HCT116 (cell line): ENCODE results near the gene GM2A. TPM values are rescaled to one million over a fixed set of nuclear protein-coding genes. Genes with fewer than 3 reads are reported as not detected.

Experiments used
- ATAC-seq: fragments of 200-7000 bp; cut with Tn5 transposase; 2 replicates; pipeline ENCODE4 v1.9.1; 2020; ENCODE audit warnings: mild to moderate bottlenecking, moderate library complexity
- BruUV-seq: library from RNA; stranded (reverse); fragments of 400-500 nt; replicated peaks from 2 replicates; lab custom pipeline; 2021; lab: Mats Ljungman, UMichigan
- CTCF ChIA-PET: fragments of 300-600 bp; sonication (Branson Sonifier 250); formaldehyde crosslinking; loops from one replicate; lab custom pipeline; 2021; ENCODE audit warnings: antibody characterized with exemption; lab: Charles Lee
- POLR2A ChIA-PET: fragments of 300-600, 350-600 bp; sonication (Branson Sonifier 250); formaldehyde crosslinking; loops from one replicate; lab custom pipeline; 2021; ENCODE audit warnings: antibody characterized with exemption; lab: Charles Lee
- RAD21 ChIA-PET, 2 experiments: fragments of 300-600 bp; sonication (Branson Sonifier 250); formaldehyde crosslinking; loops; one replicate each; lab custom pipeline; 2023; ENCODE audit warnings: low total read pairs in 2 of 2; ENCODE audit not compliant: uncharacterized antibody in 2 of 2, unreplicated experiment in 2 of 2, low non-redundant PET in 1 of 2; lab: Charles Lee
- DNase-seq: peaks from one replicate; pipeline ENCODE4 v3.0.0-alpha.2; 2010; ENCODE audit warnings: low read depth, low spot score
- H2AFZ ChIP-seq: fragments of 200-600 bp; shearing (Covaris generic), sonication (generic); 2 replicates; pipeline ENCODE4 v1.6.1; 2017; ENCODE audit warnings: low read depth, mixed run types, mixed read lengths, antibody characterized with exemption, low read length; ENCODE audit not compliant: poor library complexity, severe bottlenecking
- H3K27ac ChIP-seq: 2 replicates; pipeline ENCODE4 v1.5.1; 2012; ENCODE audit warnings: low read depth, low read length
- H3K27me3 ChIP-seq: fragments of 200-600 bp; sonication (generic); 2 replicates; pipeline ENCODE4 v1.6.1; 2016; ENCODE audit warnings: mixed run types, low read length, mixed read lengths; ENCODE audit not compliant: insufficient read depth
- H3K36me3 ChIP-seq, 2 experiments: fragments of 200-500 bp in 1 of 2; fragments of 200-600 bp in 1 of 2; sonication (Bioruptor generic) in 1 of 2; sonication (generic) in 1 of 2; 2 replicates each; pipeline versions ENCODE4 v1.5.1 to v1.6.1; 2014 to 2016; ENCODE audit warnings: low read length in 2 of 2, inconsistent platforms in 1 of 2, mixed read lengths in 1 of 2, mixed run types in 1 of 2; ENCODE audit not compliant: insufficient read depth in 2 of 2, control insufficient read depth in 1 of 2
- H3K4me1 ChIP-seq, 2 experiments: fragments of 200-600 bp in 1 of 2; sonication (generic) in 1 of 2; 2 replicates each; pipeline versions ENCODE4 v1.5.1 to v1.6.1; 2012 to 2017; ENCODE audit warnings: low read length in 2 of 2, inconsistent platforms in 1 of 2, mild to moderate bottlenecking in 1 of 2, mixed read lengths in 1 of 2, mixed run types in 1 of 2, moderate library complexity in 1 of 2; ENCODE audit not compliant: insufficient read depth in 2 of 2, control insufficient read depth in 1 of 2
- H3K4me2 ChIP-seq: fragments of 200-600 bp; sonication (generic); 2 replicates; pipeline ENCODE4 v1.6.1; 2017; ENCODE audit warnings: mixed run types, low read length, mixed read lengths
- H3K4me3 ChIP-seq, 2 experiments: fragments of 200-600 bp in 1 of 2; sonication (generic) in 1 of 2; replicated peaks in 1 of 2; 2 replicates each; pipeline ENCODE4 v1.5.1; 2011 to 2016; ENCODE audit warnings: low read length in 2 of 2, control low read depth in 1 of 2, low read depth in 1 of 2, mild to moderate bottlenecking in 1 of 2, mixed read lengths in 1 of 2, mixed run types in 1 of 2
- H3K79me2 ChIP-seq: fragments of 200-600 bp; sonication (generic); 2 replicates; pipeline ENCODE4 v1.6.1; 2017; ENCODE audit warnings: mild to moderate bottlenecking, mixed run types, low read length, moderate library complexity, mixed read lengths; ENCODE audit not compliant: insufficient read depth
- H3K9ac ChIP-seq: fragments of 200-600 bp; sonication (generic); 2 replicates; pipeline ENCODE4 v1.6.1; 2016; ENCODE audit warnings: low read length, mixed read lengths
- H3K9me2 ChIP-seq: fragments of 200-600 bp; sonication (generic), shearing (Covaris generic); 2 replicates; pipeline ENCODE4 v1.6.1; 2017; ENCODE audit warnings: mixed run types, mild to moderate bottlenecking, moderate library complexity; ENCODE audit not compliant: insufficient read depth
- H3K9me3 ChIP-seq, 2 experiments: fragments of 200-500 bp in 1 of 2; fragments of 200-600 bp in 1 of 2; sonication (Bioruptor generic) in 1 of 2; sonication (generic) in 1 of 2; 2 replicates each; pipeline ENCODE4 v1.6.1; 2014 to 2017; ENCODE audit warnings: low read length in 2 of 2, mixed read lengths in 2 of 2, inconsistent platforms in 1 of 2, low read depth in 1 of 2, mild to moderate bottlenecking in 1 of 2, mixed run types in 1 of 2, moderate library complexity in 1 of 2; ENCODE audit not compliant: control insufficient read depth in 1 of 2, insufficient read depth in 1 of 2
- H4K20me1 ChIP-seq: fragments of 200-600 bp; sonication (generic), shearing (Covaris generic); 2 replicates; pipeline ENCODE4 v1.6.1; 2017; ENCODE audit warnings: mixed run types, mild to moderate bottlenecking, moderate library complexity; ENCODE audit not compliant: insufficient read depth
- CBX3 ChIP-seq: IDR thresholded peaks from 2 replicates; pipeline ENCODE4 v1.6.1; 2012; ENCODE audit warnings: low read depth
- EZH2 ChIP-seq: fragments of 200-600 bp; sonication (generic); IDR thresholded peaks from 2 replicates; pipeline ENCODE4 v1.6.1; 2017; ENCODE audit warnings: antibody characterized with exemption, mixed run types
- JUND ChIP-seq: IDR thresholded peaks from 2 replicates; pipeline ENCODE4 v1.6.1; 2012
- REST ChIP-seq: IDR thresholded peaks from 2 replicates; pipeline ENCODE4 v1.6.1; 2012; ENCODE audit warnings: low read depth
- ZFX ChIP-seq: fragments of 450-650 bp; IDR thresholded peaks from 2 replicates; pipeline ENCODE4 v1.6.1; 2017
- ZNF274 ChIP-seq: fragments of 200-500 bp; sonication (Bioruptor generic); IDR thresholded peaks from 2 replicates; pipeline ENCODE4 v1.6.1; 2014; ENCODE audit warnings: mild to moderate bottlenecking, low read depth, low read length, inconsistent platforms
- intact Hi-C: fragments of 100-400 bp; cut with micrococcal nuclease; formaldehyde crosslinking; loops from 2 replicates; pipeline ENCODE4 v1.10.0; 2022
- total RNA-seq: library from RNA; stranded (reverse); gene quantifications from one replicate; pipeline ENCODE4 v1.2.1, GENCODE V29; 2021; ENCODE audit not compliant: unreplicated experiment
- TF ChIP-seq, protein P1 (sequence below), 3 experiments: fragments of 200-600 bp in 1 of 3; sonication (generic) in 1 of 3; IDR thresholded peaks in 2 of 3; conservative IDR thresholded peaks in 1 of 3; 2 replicates each; pipeline ENCODE4 v1.5.1; 2012 to 2017; ENCODE audit warnings: low read depth in 2 of 3, low read length in 2 of 3, antibody characterized with exemption in 1 of 3, borderline replicate concordance in 1 of 3, control low read depth in 1 of 3, mild to moderate bottlenecking in 1 of 3, mixed read lengths in 1 of 3, mixed run types in 1 of 3, moderate library complexity in 1 of 3; ENCODE audit not compliant: insufficient read depth in 1 of 3

The GM2A gene
- total RNA-seq, 1 experiment from 2014 or later = 25.0 TPM

DNA sequence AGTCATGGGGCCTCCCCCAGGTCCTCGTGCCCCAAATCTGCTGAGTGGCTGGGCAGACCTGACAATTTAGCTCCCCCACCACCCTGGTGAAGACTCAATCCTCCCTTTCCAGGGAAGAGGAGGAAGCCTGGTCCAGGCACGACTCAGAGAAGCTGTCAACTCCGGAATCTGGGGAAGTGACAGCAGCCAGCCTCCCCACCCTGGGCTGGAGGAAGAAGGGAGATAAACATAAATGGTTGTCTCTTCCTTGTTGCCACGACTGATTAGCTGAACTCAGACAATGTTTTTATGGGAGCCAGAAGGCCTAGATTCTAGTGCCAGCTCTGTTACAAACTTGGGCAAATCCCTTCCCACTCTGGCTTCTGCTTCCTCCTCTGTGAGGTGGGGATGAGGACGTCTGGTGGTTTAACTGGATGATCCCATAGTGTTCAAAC is 44.5 kb upstream of the GM2A start:
- H3K4me1 ChIP-seq = peaks cover 2% of the 10 kb centered on the region in 2 experiments
- TF ChIP-seq ZFX = no peak
- no peak for TF ChIP-seq CBX3
- TF ChIP-seq, protein P1, sequence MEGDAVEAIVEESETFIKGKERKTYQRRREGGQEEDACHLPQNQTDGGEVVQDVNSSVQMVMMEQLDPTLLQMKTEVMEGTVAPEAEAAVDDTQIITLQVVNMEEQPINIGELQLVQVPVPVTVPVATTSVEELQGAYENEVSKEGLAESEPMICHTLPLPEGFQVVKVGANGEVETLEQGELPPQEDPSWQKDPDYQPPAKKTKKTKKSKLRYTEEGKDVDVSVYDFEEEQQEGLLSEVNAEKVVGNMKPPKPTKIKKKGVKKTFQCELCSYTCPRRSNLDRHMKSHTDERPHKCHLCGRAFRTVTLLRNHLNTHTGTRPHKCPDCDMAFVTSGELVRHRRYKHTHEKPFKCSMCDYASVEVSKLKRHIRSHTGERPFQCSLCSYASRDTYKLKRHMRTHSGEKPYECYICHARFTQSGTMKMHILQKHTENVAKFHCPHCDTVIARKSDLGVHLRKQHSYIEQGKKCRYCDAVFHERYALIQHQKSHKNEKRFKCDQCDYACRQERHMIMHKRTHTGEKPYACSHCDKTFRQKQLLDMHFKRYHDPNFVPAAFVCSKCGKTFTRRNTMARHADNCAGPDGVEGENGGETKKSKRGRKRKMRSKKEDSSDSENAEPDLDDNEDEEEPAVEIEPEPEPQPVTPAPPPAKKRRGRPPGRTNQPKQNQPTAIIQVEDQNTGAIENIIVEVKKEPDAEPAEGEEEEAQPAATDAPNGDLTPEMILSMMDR (IDR thresholded peaks at IDR 0.05 in 2 of 3, conservative IDR thresholded peaks at IDR 0.05 in 1 of 3; ENCODE audit: borderline replicate concordance in 1 of 3, insufficient read depth in 1 of 3, low read depth in 2 of 3, low read length in 2 of 3) = no peak
- TF ChIP-seq JUND = no peak
- no peak for TF ChIP-seq ZNF274
- no peak for TF ChIP-seq EZH2
- TF ChIP-seq REST = no peak
- H4K20me1 ChIP-seq = no peaks in the 10 kb centered on the region
- no peak for DNase-seq
- no peak overlapping the region for H3K4me2 ChIP-seq
- no peaks in the 10 kb centered on the region for H3K9me2 ChIP-seq
- no peaks in the 10 kb centered on the region for H3K36me3 ChIP-seq
- ChIA-PET POLR2A (no interaction called here), CTCF (no interaction called here), RAD21 (no interaction called here)
- H3K27me3 ChIP-seq = no peaks in the 10 kb centered on the region
- no TSS peak for BruUV-seq
- no peak overlapping the region for H2AFZ ChIP-seq
- ATAC-seq = no peak
- H3K27ac ChIP-seq = no peak overlapping the region
- no peak overlapping the region for H3K9ac ChIP-seq
- H3K4me3 ChIP-seq = no peak overlapping the region
- intact Hi-C loops = no loop called here
- no peaks in the 10 kb centered on the region for H3K9me3 ChIP-seq
- H3K79me2 ChIP-seq = no peaks in the 10 kb centered on the region
